EL (cell line): ENCODE results near the gene GNG4.
"Not testable (repeated sequence)": the region's sequence is repeated elsewhere in the genome, so short reads cannot be mapped to it uniquely, and the experiment has no call there.

Experiments used
- DNase-seq: peaks from one replicate; pipeline ENCODE4 v3.0.0-alpha.2; 2016

GNG4 gene

DNA sequence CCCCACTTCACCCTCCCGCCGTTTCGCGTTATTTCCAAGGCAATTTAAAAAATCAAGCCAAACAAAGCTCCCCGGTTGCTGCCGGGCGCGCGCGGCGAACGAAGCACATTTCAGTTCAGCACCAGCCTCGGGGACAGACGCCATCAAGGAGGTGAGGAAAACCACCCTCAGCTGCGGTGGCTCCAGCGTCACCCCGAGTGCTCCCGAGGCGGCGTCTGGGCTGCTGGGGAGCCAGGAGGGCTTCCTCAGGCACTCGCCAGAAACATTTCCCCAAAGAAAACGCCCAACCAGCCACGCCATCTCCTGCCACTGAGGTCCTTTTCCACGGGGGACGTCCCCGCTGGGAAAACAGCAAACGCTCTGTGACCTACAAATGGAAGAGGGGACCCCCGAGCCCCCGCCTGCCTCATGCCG, 623 bp downstream of the GNG4 start:
- DNase-seq, result peak; percentile 59

DNA sequence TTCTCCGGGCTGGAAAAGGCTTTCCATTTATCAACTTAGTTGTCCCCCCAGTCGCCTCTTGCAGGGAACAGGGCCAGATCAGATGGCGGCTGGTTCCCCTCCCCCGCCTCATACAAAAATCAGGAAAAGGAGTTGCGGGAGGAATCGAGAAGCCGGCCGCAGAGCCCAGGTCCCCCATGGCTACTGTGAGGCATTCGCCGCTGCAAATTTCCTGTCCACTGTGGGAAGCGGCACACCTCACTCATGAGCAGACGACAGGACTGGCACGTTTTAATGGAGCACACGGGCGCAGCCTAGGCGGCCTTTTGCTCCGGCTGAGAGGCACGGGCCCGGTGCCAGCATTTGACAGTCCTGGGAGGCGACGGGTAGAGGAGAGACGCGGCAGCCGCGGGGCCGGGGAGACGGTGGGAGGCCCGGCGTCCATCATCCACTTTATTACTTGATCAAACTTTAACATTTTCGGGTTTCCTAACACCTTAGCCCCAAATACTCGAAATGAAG, 1.1 kb downstream of the GNG4 start:
- DNase-seq, result peak; percentile 13

DNA sequence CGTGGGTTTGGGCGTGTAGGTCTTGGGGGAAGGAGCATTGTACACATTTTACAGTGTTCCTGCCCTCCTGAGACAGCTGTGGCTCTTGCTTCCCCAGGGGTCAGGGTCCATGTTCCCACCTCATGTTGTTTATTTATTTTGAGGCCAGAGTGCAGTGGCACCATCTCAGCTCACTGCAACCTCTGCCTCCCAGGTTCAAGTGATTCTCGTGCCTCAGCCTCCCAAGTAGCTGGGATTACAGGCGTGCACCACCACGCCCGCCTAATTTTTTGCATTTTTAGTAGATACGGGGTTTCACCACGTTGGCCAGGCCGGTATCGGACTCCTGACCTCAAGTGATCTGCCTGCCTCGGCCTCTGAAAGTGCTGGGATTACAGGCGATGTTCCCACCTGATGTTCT, 2.0 kb downstream of the GNG4 start:
- DNase-seq, result not testable (repeated sequence)

DNA sequence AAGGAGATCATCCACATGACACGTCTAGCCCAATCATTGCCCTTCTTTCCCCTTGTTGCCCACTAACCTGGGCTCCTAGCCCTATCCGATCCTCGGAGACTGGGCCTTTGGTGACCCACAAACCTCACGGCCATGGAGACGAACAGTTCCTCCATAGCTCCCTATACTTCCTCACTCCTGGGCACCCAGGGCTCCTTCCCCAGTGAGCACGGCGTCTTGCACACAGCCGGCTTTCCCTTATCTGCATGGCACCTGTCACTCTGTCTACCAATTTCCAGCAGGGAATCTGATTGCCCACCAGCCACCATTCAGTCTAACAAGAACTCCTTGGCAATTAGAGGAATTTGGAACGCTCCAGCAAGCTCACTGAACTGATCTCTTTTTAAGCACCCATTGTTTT, 3.1 kb downstream of the GNG4 start:
- DNase-seq, result no peak

DNA sequence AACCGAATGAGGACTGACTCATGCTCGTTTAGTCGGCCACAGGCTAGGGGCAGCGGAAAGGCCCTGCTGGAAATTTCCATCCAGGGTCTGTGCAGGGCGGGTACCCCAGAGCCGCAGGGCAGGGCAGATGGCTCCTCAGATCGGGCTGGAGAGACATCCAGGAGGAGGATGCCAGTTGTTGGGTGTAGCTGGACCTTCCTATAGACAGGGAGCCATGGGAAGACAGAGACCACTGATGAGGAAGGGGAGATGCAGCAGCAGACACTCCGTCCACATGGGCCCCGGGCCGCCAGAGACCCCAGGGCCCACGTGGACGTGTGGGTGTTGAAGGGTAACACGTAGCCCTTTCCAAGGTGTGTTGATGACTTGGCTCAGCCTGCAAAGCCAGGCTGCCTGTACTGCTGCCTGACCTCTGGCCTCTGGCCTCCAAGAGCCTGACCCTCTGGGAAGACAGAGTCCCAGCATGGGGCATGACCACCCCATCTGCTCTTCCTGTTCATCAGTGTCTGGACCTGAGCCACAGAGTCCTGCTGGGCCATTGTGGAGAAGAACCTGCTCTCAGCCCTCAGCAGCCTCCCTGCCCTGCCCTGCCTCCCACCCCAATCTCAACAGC, 4.8 kb downstream of the GNG4 start:
- DNase-seq, result no peak

DNA sequence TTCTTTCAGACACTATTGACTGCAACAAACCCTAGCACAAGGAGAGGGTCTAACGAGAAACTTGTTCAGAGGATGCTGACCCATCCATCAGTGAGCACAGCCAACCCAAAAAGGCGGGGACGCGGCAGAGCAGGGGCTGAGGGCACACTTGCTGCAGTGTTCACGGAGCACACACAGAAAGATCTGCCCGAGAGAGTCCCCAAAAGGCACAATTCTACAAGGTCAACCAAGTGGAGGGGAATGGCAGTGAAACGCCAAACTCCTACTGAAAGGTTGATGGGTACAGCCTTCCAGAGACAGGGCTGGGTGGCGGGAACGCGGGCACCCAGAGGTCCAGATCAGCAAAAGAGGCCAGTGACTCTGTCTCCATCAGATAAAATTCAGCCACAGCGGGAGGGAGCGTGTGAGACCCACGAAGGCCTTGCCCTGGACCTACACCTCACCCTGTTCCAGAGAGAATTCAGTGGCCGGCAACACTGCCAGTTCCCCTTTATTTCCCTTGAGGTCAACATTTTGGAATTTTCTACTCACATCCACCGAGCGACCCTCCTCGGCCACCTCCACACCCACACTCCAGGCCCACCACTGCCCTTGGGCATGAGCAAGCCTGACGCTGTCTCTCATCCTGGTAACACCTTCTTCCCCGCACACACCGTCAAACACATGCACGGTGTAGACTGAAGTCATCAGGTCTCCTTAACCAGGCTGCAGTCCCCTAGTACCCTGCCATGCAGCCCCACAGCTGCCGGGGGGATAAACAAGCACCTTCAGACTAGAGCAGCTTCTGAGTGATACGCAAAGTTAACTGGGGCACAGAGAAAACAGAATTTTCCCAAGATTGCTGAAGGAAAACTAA, 5.5 kb downstream of the GNG4 start:
- DNase-seq, result no peak

DNA sequence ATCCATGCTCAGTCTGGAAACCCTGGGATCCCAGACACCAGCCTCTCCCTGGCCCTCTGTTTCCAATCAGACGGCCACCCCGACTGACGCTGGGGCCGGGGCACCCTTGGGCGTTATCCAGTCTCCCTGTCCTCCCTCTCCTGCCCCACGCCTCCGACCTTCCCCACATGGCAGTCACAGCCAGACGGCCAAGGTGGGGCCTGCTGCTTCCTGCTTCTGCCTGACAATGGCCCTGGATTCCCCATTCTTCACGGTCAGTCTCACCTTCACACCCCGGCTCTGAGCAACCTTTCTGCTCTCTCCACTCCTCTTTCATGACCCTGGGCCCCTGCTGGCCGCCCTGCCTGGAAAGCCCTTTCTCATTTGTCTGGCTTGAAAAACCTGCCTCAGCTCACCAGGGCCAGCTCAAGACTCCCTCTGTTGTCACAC, 6.6 kb downstream of the GNG4 start:
- no peak for DNase-seq

DNA sequence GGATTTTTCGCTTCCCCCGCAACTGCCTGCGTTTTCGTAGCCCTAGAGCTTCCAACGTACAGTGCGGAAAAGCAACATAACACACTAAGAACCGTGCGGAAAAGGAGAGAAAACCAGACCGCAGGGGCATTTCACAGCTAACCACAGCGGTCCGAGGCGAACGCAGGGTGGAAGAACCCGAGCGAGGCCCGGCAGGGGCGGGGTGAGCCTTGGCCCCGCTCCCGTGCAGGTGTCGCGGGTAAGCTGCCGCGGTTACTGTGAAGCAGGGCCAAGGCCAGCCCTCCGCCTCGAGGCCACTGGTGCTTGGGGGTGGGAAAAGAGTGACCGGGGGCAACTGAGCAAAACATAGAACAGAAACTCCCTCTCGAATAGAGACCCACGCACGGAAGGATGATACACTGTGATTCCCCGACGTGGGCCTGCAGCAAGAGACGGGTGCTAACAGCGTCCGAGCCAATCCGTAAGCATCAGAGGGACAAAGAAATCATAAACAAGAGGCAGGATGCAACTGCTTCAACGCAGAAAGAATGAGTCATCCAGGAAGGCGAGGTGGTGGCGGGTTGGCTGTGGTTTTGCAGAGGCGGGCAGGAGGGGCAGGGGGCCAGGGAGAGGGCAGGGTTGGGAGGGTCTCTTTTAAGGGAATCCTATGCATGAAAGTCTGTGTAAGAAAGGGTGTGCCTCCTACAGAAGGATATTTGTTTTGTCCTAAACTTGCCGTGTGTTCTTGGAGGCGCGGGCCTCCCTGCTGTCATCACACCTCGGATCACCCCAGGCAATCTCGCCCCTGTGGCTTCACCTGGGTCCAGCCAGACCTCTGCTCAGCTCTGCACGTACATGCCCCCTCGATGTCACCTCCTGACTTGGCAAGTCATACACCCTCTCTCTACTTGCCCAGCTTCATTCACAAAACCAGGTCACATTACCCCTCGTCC, 7.3 kb downstream of the GNG4 start:
- peak; percentile 38 for DNase-seq

DNA sequence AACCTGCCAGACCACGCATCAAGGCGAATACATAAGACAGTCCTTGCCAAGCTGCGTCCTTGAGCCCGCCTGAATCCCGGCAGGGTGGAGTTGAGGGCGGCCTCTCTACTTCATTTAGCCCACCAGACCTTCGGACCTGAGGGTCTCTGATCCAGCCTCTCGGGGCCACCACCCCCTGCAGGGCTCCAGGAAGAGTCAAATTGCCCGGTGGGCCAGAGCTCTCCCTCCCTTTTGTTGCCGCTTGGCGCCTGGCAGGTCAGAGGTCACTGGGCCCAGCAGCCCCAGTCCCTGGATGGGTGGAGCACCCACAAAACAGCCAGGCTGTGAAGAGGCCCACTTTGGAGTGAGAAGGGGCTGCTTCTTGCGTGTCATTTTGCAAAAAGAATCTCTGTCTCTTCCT, 9.0 kb downstream of the GNG4 start:
- no peak for DNase-seq

DNA sequence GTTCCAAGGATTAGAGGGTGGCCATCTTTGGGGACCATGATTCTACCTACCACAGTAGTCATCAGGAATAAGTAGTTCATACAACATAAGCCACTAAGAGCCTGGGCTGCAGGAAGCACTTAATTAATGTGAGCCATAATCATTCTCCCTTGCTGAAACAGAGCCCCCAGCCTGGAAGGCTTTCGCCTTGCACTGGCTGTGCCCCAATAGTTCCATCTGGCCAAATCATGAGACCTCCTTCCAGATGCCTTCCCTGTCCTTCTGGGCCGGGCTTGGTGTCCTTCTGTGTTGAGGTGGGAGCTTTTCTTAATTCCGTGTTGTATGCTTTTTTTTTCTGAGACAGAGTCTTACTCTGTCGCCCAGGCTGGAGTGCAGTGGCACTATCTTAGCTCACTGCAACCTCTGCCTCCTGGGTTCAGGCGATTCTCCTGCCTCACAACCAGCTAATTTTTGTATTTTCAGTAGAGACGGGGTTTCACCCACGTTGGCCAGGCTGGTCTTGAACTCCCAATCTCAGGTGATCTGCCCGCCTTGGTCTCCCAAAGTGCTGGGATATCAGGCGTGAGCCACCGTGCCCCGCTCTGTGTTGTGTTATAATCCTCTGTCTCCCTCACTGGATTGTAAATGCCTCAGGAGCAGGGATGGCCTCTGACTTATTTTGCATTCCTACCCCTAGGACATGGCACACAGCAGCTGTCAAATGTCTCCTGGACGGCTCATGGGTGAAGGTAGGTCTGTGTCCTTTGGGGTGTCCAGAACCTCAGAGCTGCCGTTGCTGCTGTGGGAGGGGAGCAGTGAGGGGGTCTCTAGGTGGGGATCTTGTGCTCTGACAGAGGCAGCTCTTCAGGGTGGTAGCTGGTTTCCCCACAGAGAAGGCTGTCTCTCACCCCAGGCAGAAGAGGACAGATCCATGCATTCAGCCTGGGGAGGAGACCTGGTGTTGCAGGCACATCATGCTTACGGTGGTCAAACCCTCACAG, 10.1 kb downstream of the GNG4 start:
- DNase-seq, result no peak

DNA sequence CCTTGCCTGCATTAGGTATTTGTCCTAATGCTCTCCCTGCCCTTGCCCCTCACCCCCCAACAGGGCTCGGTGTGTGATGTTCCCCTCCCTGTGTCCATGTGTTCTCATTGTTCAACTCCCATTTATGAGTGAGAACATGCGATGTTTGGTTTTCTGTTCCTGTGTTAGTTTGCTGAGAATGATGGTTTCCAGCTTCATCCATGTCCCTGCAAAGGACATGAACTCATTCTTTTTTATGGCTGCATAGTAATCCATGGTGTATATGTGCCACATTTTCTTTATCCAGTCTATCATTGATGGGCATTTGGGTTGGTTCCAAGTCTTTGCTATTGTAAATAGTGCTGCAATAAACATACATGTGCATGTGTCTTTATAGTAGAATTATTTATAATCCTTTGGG, 11.0 kb downstream of the GNG4 start:
- not testable (repeated sequence) for DNase-seq

DNA sequence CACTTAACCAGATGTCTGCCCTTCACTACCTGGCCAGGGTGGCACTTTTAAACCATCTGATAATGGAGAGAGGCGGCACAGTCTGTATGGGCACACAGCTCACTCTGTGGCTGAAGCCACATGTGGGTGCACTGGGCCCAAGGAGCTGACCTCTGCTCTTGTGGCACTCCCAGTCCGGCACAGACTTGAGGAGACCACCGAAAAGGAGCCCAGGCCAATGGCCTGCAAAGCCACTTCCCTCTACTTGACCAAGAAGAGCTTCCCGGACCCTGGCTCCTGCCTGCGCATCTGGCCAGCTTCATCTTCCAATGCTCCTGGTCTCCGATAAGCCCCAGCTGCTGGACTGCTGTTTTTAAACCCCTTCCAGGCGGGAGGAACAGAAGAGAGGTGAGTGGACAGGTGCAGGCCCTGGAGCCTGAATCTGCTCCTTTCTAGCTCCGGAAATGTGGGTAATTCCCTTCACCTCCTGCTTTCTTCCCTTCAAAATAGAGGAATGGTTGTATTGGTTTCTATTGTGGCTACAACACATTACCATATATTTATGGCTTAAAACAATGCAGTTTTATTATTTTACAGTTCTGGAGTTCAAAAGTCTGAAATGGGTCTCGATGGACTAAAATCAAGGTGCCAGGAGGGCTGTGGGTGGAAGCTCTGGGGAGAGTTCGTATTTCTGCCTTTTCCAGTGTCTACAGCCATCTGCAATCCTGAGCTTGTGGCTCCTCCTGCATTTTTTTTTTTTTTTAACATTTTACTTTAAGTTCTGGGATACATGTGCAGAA, 11.6 kb downstream of the GNG4 start:
- DNase-seq, result no peak

DNA sequence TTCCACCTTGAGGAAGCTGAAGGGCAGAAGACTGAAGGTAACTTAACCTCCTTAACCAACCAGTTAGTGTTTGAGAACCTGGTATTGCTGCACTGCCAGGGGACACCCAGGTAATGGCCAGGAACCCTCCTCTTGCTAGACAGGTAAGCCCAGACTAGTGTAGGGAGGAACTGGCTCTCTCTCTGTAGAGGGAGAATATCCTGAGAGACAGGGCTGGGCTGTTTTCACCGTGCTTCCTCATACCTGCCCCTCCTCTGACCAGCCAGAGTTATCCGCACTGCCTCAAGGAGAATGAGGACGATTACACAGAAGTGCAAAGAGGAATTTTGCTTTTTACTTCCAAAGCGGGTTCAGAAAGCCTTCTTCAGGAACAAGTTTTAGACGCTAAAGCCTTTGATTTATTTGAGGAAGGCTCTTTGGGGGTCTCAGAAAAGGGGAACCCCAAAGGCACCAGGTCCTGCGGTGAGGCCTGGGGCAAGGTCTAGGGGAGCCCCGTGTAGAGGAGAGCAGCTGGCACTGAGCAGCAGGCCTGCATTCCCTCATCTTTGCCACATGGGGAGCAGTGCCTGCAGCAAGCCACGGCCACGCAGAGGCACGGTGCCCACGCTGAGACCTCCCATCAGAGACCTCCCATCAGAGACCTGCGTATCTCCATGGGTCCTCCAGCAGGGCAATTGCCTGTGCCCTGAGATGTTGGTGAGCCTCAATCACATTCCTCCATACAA, 13.5 kb downstream of the GNG4 start:
- no peak for DNase-seq

DNA sequence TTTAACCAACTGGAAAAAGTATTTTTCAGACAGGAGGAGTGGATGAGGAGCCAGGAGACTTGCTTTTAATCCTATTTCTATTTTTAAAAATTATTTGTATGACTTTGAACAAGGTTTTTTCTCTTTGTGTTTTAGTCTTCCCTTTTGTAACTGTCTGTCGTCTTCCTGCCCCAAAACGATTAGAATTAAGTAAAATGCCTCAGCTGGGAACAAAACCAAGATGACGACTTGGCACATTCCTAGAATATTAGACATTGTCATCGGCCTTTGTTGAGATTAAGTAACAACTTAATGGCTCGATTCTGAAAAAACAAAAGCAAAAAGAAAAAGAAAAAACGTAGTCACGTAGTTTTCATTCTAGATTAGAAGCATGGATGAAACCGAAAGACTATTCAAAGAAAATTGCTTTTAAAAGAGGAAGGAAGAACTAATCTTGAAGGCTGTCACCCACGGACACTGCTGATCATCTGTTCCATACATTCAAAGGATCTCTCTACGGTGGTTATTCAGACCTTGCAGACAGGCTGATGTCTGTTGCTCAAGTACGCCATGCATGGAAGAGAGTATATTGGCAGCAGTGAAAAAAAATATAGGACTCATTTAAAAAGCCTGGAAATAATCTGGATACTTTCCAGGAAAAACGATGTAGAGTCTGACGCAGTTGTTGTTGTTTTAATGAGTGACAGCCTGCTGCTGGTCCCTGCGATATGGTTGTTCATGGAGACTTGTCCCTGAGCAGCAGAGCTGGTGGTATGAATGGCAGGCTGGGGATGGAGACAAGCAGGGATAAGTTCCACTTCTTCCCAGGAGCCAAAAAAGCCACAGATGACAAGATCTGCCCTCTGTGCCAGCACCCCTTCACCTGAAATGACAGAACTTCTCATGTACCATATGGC, 16.8 kb downstream of the GNG4 start:
- peak; percentile 73 for DNase-seq

DNA sequence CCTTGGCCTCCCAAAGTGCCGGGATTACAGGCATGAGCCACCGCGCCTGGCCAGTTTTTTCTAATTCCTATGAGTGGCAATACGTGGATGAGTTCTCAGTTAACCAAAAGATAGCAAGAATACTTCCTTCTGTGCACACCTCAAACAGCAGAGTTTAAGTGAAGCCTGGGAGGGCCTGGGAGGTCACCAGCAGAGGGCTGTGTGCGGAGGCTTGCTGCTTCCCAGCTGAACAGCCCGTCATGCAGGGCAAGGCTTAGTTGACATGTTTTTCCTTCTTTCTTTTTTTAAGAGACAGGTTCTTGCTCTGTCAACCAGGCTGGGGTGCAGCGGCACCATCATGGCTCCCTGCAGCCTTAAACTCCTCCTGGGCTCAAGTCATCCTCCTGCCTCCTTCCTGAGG, 17.8 kb downstream of the GNG4 start:
- no peak for DNase-seq

DNA sequence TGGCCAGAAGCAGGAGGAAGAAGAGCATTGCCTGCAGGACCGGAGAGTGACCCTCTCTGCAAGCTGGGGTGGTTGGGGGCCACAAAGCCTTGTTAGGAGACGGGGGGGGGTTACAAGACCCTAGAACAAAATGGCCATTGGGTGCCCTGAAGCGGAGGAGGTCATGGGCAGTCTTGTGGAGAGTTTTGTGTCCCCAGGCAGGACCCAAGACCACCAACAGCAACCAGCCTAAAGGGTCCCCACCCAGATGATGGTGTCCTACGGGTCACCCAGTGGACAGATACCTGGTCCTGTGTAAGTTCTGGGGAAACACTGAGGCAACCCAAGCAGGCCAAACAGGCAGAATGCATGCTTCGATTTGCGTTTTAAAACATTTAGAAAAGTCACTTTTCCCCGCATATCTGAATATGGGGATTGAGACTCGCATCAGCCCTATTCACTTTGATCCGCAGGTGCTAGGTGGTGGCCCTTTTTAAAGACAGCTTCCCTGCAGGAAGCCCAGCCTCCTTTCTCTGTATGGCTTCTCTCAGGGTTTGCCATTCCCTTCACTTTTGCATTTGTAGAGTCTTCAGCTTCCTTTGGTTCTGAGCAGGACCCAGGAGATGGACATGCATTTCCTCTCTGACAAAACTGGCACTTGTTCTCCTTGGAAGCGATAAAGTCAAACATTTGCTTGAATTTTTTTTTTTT, 21.1 kb downstream of the GNG4 start:
- no peak for DNase-seq

DNA sequence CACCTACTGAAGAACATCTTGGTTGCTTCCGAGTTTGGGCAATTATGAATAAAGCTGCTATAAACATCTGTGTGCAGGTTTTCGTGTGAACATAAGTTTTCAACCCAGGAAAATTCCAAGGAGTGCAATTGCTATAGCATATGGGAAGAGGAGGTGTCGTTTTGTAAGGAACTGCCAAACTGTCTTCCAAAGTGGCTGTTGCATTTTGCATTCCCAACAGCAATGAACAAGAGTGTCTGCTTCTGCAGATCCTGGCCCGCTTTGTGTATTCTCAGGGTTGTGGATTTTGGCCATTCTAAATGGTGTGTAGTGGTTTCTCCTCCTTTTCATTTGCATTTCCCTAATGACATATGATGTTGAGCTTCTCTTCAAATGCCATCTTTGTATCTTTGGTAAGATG, 23.8 kb downstream of the GNG4 start:
- no peak for DNase-seq

DNA sequence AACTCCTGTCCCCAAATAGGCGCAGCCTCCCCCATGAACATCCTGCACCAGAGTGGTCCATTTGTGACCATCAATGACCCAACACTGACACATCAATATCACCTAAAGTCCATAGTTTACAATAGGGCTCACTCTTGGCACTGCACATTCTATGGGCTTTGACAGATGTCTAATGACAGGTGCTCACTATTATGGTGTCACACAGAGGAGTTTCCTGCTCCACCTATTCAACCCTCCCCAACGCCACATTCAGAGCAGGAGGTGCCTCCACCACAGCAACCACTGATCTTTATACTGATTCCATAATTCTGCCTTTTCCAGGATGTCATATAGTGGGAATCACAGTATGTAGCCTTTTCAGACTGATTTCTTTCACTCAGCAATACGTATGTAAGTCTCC, 24.2 kb downstream of the GNG4 start:
- DNase-seq, result no peak
